Raji (cell line): ENCODE data around the gene WDR53.

ENCODE experiments used
- POLR2A ChIP-seq: IDR thresholded peaks from 2 replicates; pipeline ENCODE4 v1.6.1; 2011; ENCODE audit warnings: low read depth, low read length, control low read depth; ENCODE audit not compliant: insufficient read depth

Gene WDR53

GRCh38 chr3:196568246-196569002 is at the start of gene WDR53, which contains the start of gene FBXO45:
Gene WDR53, minus strand, starts transcription at chr3:196568554. Its CDS starts 7,079 bp downstream, at chr3:196561475.
Gene FBXO45, plus strand, starts transcription at chr3:196568660. Its CDS starts 325 bp downstream, at chr3:196568985.
- peak; percentile 91 for TF ChIP-seq POLR2A

GRCh38 chr3:196617256-196617655 is 48.9 kb upstream of the WDR53 start:
- TF ChIP-seq POLR2A = no peak

- TF ChIP-seq POLR2A = no peak
These were observed 43.6 kb upstream of the WDR53 start for GRCh38 chr3:196611761-196612483.

- TF ChIP-seq POLR2A = no peak
These were observed 41.6 kb upstream of the WDR53 start for GRCh38 chr3:196609805-196610515.

GRCh38 chr3:196609343-196609775 is 41.0 kb upstream of the WDR53 start:
- no peak for TF ChIP-seq POLR2A

GRCh38 chr3:196608693-196609092 is 40.3 kb upstream of the WDR53 start:
- TF ChIP-seq POLR2A = no peak

- TF ChIP-seq POLR2A = no peak
These were observed 36.2 kb upstream of the WDR53 start for GRCh38 chr3:196604548-196604947.

- no peak for TF ChIP-seq POLR2A
These were observed 35.3 kb upstream of the WDR53 start for GRCh38 chr3:196603683-196604082.

- no peak for TF ChIP-seq POLR2A
These were observed 34.3 kb upstream of the WDR53 start for GRCh38 chr3:196602673-196603072.

GRCh38 chr3:196600359-196600758 is 32.0 kb upstream of the WDR53 start:
- TF ChIP-seq POLR2A = no peak

GRCh38 chr3:196599734-196600128 is 31.4 kb upstream of the WDR53 start:
- TF ChIP-seq POLR2A = no peak

- TF ChIP-seq POLR2A = no peak
These were observed 28.0 kb upstream of the WDR53 start for GRCh38 chr3:196596355-196596754.

- no peak for TF ChIP-seq POLR2A
These were observed 21.9 kb upstream of the WDR53 start for GRCh38 chr3:196590279-196590678.

GRCh38 chr3:196585044-196585757 is 16.8 kb upstream of the WDR53 start:
- TF ChIP-seq POLR2A = no peak

- no peak for TF ChIP-seq POLR2A
These were observed 4.0 kb upstream of the WDR53 start for GRCh38 chr3:196572389-196572788.
